SK-N-SH (cell line): ENCODE data around the gene UTP25. TPM values are rescaled to one million over a fixed set of nuclear protein-coding genes. Genes with fewer than 3 reads are reported as not detected.
A peak's percentile ranks its signal among the peaks of the same experiment; 100 is the strongest.

ENCODE experiments used
- CTCF ChIA-PET: fragments of 300-600, 350-600 bp; formaldehyde crosslinking; extraction: SDS; loops from one replicate; lab custom pipeline; 2021; lab: Yijun Ruan, JAX
- POLR2A ChIA-PET: fragments of 350-600 bp; sonication (Branson Sonifier 250); formaldehyde crosslinking; extraction: SDS; loops from one replicate; lab custom pipeline; 2020; ENCODE audit warnings: antibody characterized with exemption, inconsistent platforms; lab: Yijun Ruan, JAX
- DNase-seq: peaks from one replicate; pipeline ENCODE4 v3.0.0; 2012
- H2AFZ ChIP-seq: fragments of 200-600 bp; sonication (generic); 2 replicates; pipeline ENCODE4 v1.8.1; 2016; ENCODE audit warnings: antibody characterized with exemption, mild to moderate bottlenecking, low read depth
- H3F3A ChIP-seq: fragments of 200-600 bp; sonication (generic); replicated peaks from 2 replicates; pipeline ENCODE3; 2016; ENCODE audit warnings: antibody characterized with exemption, mild to moderate bottlenecking; ENCODE audit not compliant: insufficient read depth
- H3K27ac ChIP-seq, 2 experiments: fragments of 200-500 bp in 1 of 2; fragments of 200-600 bp in 1 of 2; sonication (Bioruptor generic) in 1 of 2; sonication (generic), shearing (Covaris generic) in 1 of 2; 2 replicates each; pipeline versions ENCODE4 v1.5.1 to v1.6.1; 2014 to 2016; ENCODE audit warnings: low read depth in 2 of 2, inconsistent platforms in 1 of 2, low read length in 1 of 2, mild to moderate bottlenecking in 1 of 2, mixed read lengths in 1 of 2
- H3K27me3 ChIP-seq: fragments of 200-600 bp; sonication (generic), shearing (Covaris generic); 2 replicates; pipeline ENCODE4 v1.6.1; 2016; ENCODE audit warnings: mixed run types; ENCODE audit not compliant: insufficient read depth
- H3K36me3 ChIP-seq, 2 experiments: fragments of 200-500 bp in 1 of 2; fragments of 200-600 bp in 1 of 2; sonication (Bioruptor generic) in 1 of 2; sonication (generic) in 1 of 2; replicated peaks in 1 of 2; 2 replicates each; pipeline versions ENCODE3 to v1.5.1; 2014 to 2016; ENCODE audit warnings: low read length in 1 of 2, mild to moderate bottlenecking in 1 of 2; ENCODE audit not compliant: insufficient read depth in 2 of 2, control insufficient read depth in 1 of 2
- H3K4me1 ChIP-seq, 2 experiments: fragments of 200-500 bp in 1 of 2; fragments of 200-600 bp in 1 of 2; sonication (Bioruptor generic) in 1 of 2; sonication (generic), shearing (Covaris generic) in 1 of 2; 2 replicates each; pipeline versions ENCODE4 v1.5.1 to v1.6.1; 2014 to 2016; ENCODE audit warnings: low read depth in 1 of 2, low read length in 1 of 2, mixed run types in 1 of 2; ENCODE audit not compliant: insufficient read depth in 2 of 2, control insufficient read depth in 1 of 2
- H3K4me2 ChIP-seq: fragments of 200-600 bp; sonication (generic), shearing (Covaris generic); 2 replicates; pipeline ENCODE4 v1.6.1; 2017; ENCODE audit warnings: mixed run types
- H3K4me3 ChIP-seq, 2 experiments: fragments of 200-500 bp in 1 of 2; fragments of 200-600 bp in 1 of 2; sonication (Bioruptor generic) in 1 of 2; sonication (generic), shearing (Covaris generic) in 1 of 2; 2 replicates each; pipeline versions ENCODE4 v1.5.1 to v1.8.1; 2014 to 2016; ENCODE audit warnings: low read depth in 2 of 2, inconsistent platforms in 1 of 2, low read length in 1 of 2, mild to moderate bottlenecking in 1 of 2, mixed read lengths in 1 of 2, moderate library complexity in 1 of 2
- H3K79me2 ChIP-seq: fragments of 200-600 bp; sonication (generic); 2 replicates; pipeline ENCODE4 v1.8.1; 2017; ENCODE audit warnings: mild to moderate bottlenecking; ENCODE audit not compliant: insufficient read depth
- H3K9ac ChIP-seq: fragments of 200-600 bp; sonication (generic); 2 replicates; pipeline ENCODE4 v1.6.1; 2017; ENCODE audit warnings: mixed run types
- H3K9me2 ChIP-seq: fragments of 200-600 bp; sonication (generic); 2 replicates; pipeline ENCODE4 v1.6.1; 2017; ENCODE audit warnings: mixed run types
- H3K9me3 ChIP-seq: fragments of 200-600 bp; sonication (generic); 2 replicates; pipeline ENCODE4 v1.6.1; 2017; ENCODE audit warnings: mixed run types, mild to moderate bottlenecking, moderate library complexity
- H4K20me1 ChIP-seq: fragments of 200-600 bp; sonication (generic); 2 replicates; pipeline ENCODE4 v1.6.1; 2017; ENCODE audit warnings: mild to moderate bottlenecking, mixed run types; ENCODE audit not compliant: insufficient read depth
- ELF1 ChIP-seq: IDR thresholded peaks from 2 replicates; pipeline ENCODE4 v1.4.0; 2012
- EP300 ChIP-seq, 2 experiments: IDR thresholded peaks; 2 replicates each; pipeline versions ENCODE4 v1.4.0 to v1.6.1; 2012; ENCODE audit warnings: borderline replicate concordance in 1 of 2, low read depth in 1 of 2, low read length in 1 of 2
- EZH2phosphoT487 ChIP-seq: fragments of 200-600 bp; sonication (generic); IDR thresholded peaks from 2 replicates; pipeline ENCODE4 v1.6.1; 2017; ENCODE audit warnings: low read depth, mixed run types, mild to moderate bottlenecking, antibody characterized with exemption, moderate library complexity, borderline replicate concordance
- FOSL2 ChIP-seq: IDR thresholded peaks from 2 replicates; pipeline ENCODE4 v1.4.0; 2012; ENCODE audit warnings: low read depth, mild to moderate bottlenecking, moderate library complexity, borderline replicate concordance
- GABPA ChIP-seq: IDR thresholded peaks from 2 replicates; pipeline ENCODE4 v1.4.0; 2012; ENCODE audit warnings: low read depth, mild to moderate bottlenecking
- GATA2 ChIP-seq: sonication (generic); formaldehyde crosslinking; IDR thresholded peaks from 2 replicates; pipeline ENCODE4 v1.5.0; 2020; ENCODE audit warnings: mild to moderate bottlenecking, missing genetic modification reagents
- IRF3 ChIP-seq: fragments of 150-350 bp; IDR thresholded peaks from 2 replicates; pipeline ENCODE4 v1.6.1; 2016; ENCODE audit warnings: mild to moderate bottlenecking, low read depth, low read length
- JUND ChIP-seq: IDR thresholded peaks from 2 replicates; pipeline ENCODE4 v1.4.0; 2012
- MAX ChIP-seq: IDR thresholded peaks from 2 replicates; pipeline ENCODE4 v1.4.0; 2012; ENCODE audit warnings: low read depth
- NRF1 ChIP-seq: IDR thresholded peaks from 2 replicates; pipeline ENCODE4 v1.6.1; 2012; ENCODE audit warnings: low read depth, mild to moderate bottlenecking, low read length
- PBX3 ChIP-seq: IDR thresholded peaks from 2 replicates; pipeline ENCODE4; 2012
- RAD21 ChIP-seq: IDR thresholded peaks from 2 replicates; pipeline ENCODE4 v1.6.1; 2012; ENCODE audit warnings: mild to moderate bottlenecking, low read length
- RCOR1 ChIP-seq: fragments of 150-350 bp; IDR thresholded peaks from 2 replicates; pipeline ENCODE4 v1.6.1; 2017; ENCODE audit warnings: antibody characterized with exemption, low read length
- REST ChIP-seq: IDR thresholded peaks from 2 replicates; pipeline ENCODE4 v1.6.1; 2012; ENCODE audit warnings: mild to moderate bottlenecking, low read depth, low read length, moderate library complexity
- RFX5 ChIP-seq: IDR thresholded peaks from 2 replicates; pipeline ENCODE4 v1.6.1; 2012; ENCODE audit warnings: mild to moderate bottlenecking, improper control_type of control experiment, low read length
- SMC3 ChIP-seq: IDR thresholded peaks from 2 replicates; pipeline ENCODE4 v1.6.1; 2012; ENCODE audit warnings: low read depth, low read length, improper control_type of control experiment
- TCF12 ChIP-seq: IDR thresholded peaks from 2 replicates; pipeline ENCODE4 v1.4.0; 2012
- TEAD4 ChIP-seq: IDR thresholded peaks from 2 replicates; pipeline ENCODE4 v1.4.0; 2012; ENCODE audit warnings: mild to moderate bottlenecking, borderline replicate concordance; ENCODE audit not compliant: insufficient read depth
- ZBTB33 ChIP-seq: IDR thresholded peaks from 2 replicates; pipeline ENCODE4 v1.4.0; 2012; ENCODE audit warnings: low read depth, borderline replicate concordance
- WGBS: methylation state at CpG from one replicate; pipeline ENCODE4 v1.1.6; 2017; ENCODE audit warnings: low lambda C conversion rate; 5-methylcytosine and 5-hydroxymethylcytosine counted together
- polyA plus RNA-seq, 3 experiments: library from polyadenylated mRNA; depleted of rRNA; stranded (reverse); fragments of >200 nt; gene quantifications; 2 replicates each; pipeline ENCODE4 v1.2.3, GENCODE V29; 2012

The UTP25 gene
- polyA plus RNA-seq, 1 of the 3 experiments (the other 2 are of a cell fraction), result 6.3 TPM

GRCh38 chr1:209810783-209811182 is 17.0 kb upstream of the UTP25 start:
- no peak overlapping the region for H3K4me2 ChIP-seq
- peaks cover 12 to 24% of the 10 kb centered on the region in 2 experiments for H3K4me1 ChIP-seq
- H2AFZ ChIP-seq, result no peak overlapping the region
- 74% methylated on average over 5 of the region's 5 CpGs for WGBS
- DNase-seq, result peak; percentile 47
- H4K20me1 ChIP-seq, result no peaks in the 10 kb centered on the region
- H3K27me3 ChIP-seq, result no peaks in the 10 kb centered on the region
- POLR2A ChIA-PET, result interaction anchor here (0.7 to 1.4 kb wide), 3 partner anchors 9 to 27 kb away, joined by 4 to 6 read pairs (median 6); partner anchors contain the start of genes C1orf74 and UTP25
- no peaks in the 10 kb centered on the region for H3K79me2 ChIP-seq
- no peaks in the 10 kb centered on the region for H3K9me3 ChIP-seq
- no peaks in the 10 kb centered on the region for H3K36me3 ChIP-seq
- H3F3A ChIP-seq, result peaks cover 10% of the 10 kb centered on the region
- no peak overlapping the region for H3K9ac ChIP-seq
- no peaks in the 10 kb centered on the region for H3K9me2 ChIP-seq
- TF ChIP-seq EP300 (IDR thresholded peaks at IDR 0.05; ENCODE audit: borderline replicate concordance in 1 of 2, low read depth in 1 of 2, low read length in 1 of 2) (peak in 1 of 2 experiments; percentile 74; a peak in 1 of 4 replicates), GATA2 (CRISPR knock-in tag) (peak; percentile 73), RCOR1 (peak; percentile 69; the same call in 1 of the 2 replicates), RAD21 (0 out of 2 replicates have a peak, but pooled peaks have one; percentile 7), TEAD4 (no peak)
- TF ChIP-seq, all 33 proteins: peak for 4
- Histone ChIP-seq H3K27ac (peak overlapping the region in 1 of 2 experiments; percentile 80; a peak in 2 of 4 replicates), H3K4me3 (no peak overlapping the region)
- CTCF ChIA-PET, result interaction anchor here (0.9 to 7.5 kb wide), 6 partner anchors 9 to 178 kb away, joined by 3 to 78 read pairs (median 3); partner anchors contain the start of gene UTP25

- Histone ChIP-seq H4K20me1 (no peaks in the 10 kb centered on the region), H3K4me1 (peaks cover 0 to 14% of the 10 kb centered on the region in 2 experiments; a peak in 2 of 4 replicates), H3K4me2 (no peak overlapping the region), H3K27me3 (no peaks in the 10 kb centered on the region), H3F3A (no peaks in the 10 kb centered on the region), H3K9me2 (no peaks in the 10 kb centered on the region), H3K9ac (no peak overlapping the region), H3K79me2 (no peaks in the 10 kb centered on the region), H2AFZ (no peak overlapping the region), H3K27ac (no peak overlapping the region), H3K9me3 (no peaks in the 10 kb centered on the region), H3K36me3 (no peaks in the 10 kb centered on the region), H3K4me3 (no peak overlapping the region)
- WGBS, result 96% methylated on average over 4 of the region's 4 CpGs
- no peak for DNase-seq
- ChIA-PET CTCF (interaction anchor here (0.9 to 2.0 kb wide), 3 partner anchors 10 to 14 kb away, joined by 3 to 19 read pairs (median 7); partner anchors contain the start of gene UTP25), POLR2A (no interaction called here)
- TF ChIP-seq IRF3 (no peak), EP300 (IDR thresholded peaks at IDR 0.05; ENCODE audit: borderline replicate concordance in 1 of 2, low read depth in 1 of 2, low read length in 1 of 2) (no peak), TEAD4 (no peak), EZH2phosphoT487 (no peak), RFX5 (no peak), RCOR1 (no peak), SMC3 (no peak), TCF12 (no peak), GABPA (no peak), JUND (no peak), ZBTB33 (no peak), ELF1 (no peak), GATA2 (CRISPR knock-in tag) (no peak), PBX3 (no peak), NRF1 (no peak), FOSL2 (no peak), REST (no peak), MAX (no peak)
Measured at GRCh38 chr1:209813902-209814301, 13.9 kb upstream of the UTP25 start.
